ENCODE measurements around the gene KHDC4. TPM values are rescaled to one million over a fixed set of nuclear protein-coding genes. Genes with fewer than 3 reads are reported as not detected.

Gene KHDC4
- total RNA-seq, 3 donors from 2014 or later (not counting 1 experiment from before 2014, with no cell fraction given), result 61.9 to 101 (median 85.9) TPM

GRCh38 chr1:155969377-155969791 is 35.2 kb upstream of the KHDC4 start:
- ATAC-seq, result no peak
- DNase-seq, result peak in 1 of 2 donors; percentile 22
- Mint-ChIP-seq H3K36me3 (no peaks in the 10 kb centered on the region), H3K9me3 (no peaks in the 10 kb centered on the region), H3K4me1 (peaks cover 81 to 86% of the 10 kb centered on the region in 2 donors), H3K4me3 (peak overlapping the region; percentile 73), H3K27me3 (ENCODE audit: low read depth in 2 of 2) (no peaks in the 10 kb centered on the region), H3K27ac (peak overlapping the region; percentile 89 to 90)
- Histone ChIP-seq H3K36me3 (ENCODE audit: control insufficient read depth, insufficient read depth, low read length) (peaks cover 51% of the 10 kb centered on the region), H3K4me3 (ENCODE audit: low read length) (no peak overlapping the region), H3K4me1 (ENCODE audit: control insufficient read depth, insufficient read depth, low read length) (peaks cover 93% of the 10 kb centered on the region), H3K9me3 (ENCODE audit: control insufficient read depth, insufficient read depth, low read length) (no peaks in the 10 kb centered on the region), H3K27ac (ENCODE audit: low read length) (peak overlapping the region; percentile 24), H3K27me3 (ENCODE audit: control insufficient read depth, insufficient read depth, low read length) (no peaks in the 10 kb centered on the region)
- TF ChIP-seq CTCF (IDR thresholded peaks at IDR 0.05), result no peak
- 88% methylated on average over 6 of the region's 9 CpGs for WGBS (ENCODE audit: insufficient coverage)
- intact Hi-C loops (cut with micrococcal nuclease), result no loop called here

- peak in 1 of 2 donors; percentile 3 for DNase-seq
These were observed 34.5 kb upstream of the KHDC4 start for GRCh38 chr1:155968670-155969069.

GRCh38 chr1:155968051-155968400 is 33.8 kb upstream of the KHDC4 start:
- no peak for TF ChIP-seq CTCF (IDR thresholded peaks at IDR 0.05)
- no peak for ATAC-seq
- peak in 1 of 2 donors; percentile 4 for DNase-seq
- Mint-ChIP-seq H3K36me3 (no peaks in the 10 kb centered on the region), H3K9me3 (no peaks in the 10 kb centered on the region), H3K4me3 (peak overlapping the region; percentile 69), H3K4me1 (peaks cover 68 to 72% of the 10 kb centered on the region in 2 donors), H3K27ac (peak overlapping the region; percentile 89 to 90), H3K27me3 (ENCODE audit: low read depth in 2 of 2) (no peaks in the 10 kb centered on the region)
- peak overlapping the region; percentile 55 for H3K27ac ChIP-seq (ENCODE audit: low read length)
- intact Hi-C loops (cut with micrococcal nuclease), result no loop called here
- H3K36me3 ChIP-seq (ENCODE audit: control insufficient read depth, insufficient read depth, low read length), result peaks cover 58% of the 10 kb centered on the region
- H3K9me3 ChIP-seq (ENCODE audit: control insufficient read depth, insufficient read depth, low read length), result no peaks in the 10 kb centered on the region
- peaks cover 82% of the 10 kb centered on the region for H3K4me1 ChIP-seq (ENCODE audit: control insufficient read depth, insufficient read depth, low read length)
- 72% methylated on average over 3 of the region's 7 CpGs for WGBS (ENCODE audit: insufficient coverage)
- no peak overlapping the region for H3K4me3 ChIP-seq (ENCODE audit: low read length)
- H3K27me3 ChIP-seq (ENCODE audit: control insufficient read depth, insufficient read depth, low read length), result no peaks in the 10 kb centered on the region

More at GRCh38 chr1:155968670-155969069, 34.5 kb upstream of the KHDC4 start:
- no peaks in the 10 kb centered on the region for H3K27me3 Mint-ChIP-seq (ENCODE audit: low read depth in 2 of 2)
- peak overlapping the region; percentile 89 to 90 for H3K27ac Mint-ChIP-seq
- H3K4me3 Mint-ChIP-seq, result peak overlapping the region; percentile 56
- Histone ChIP-seq H3K9me3 (ENCODE audit: control insufficient read depth, insufficient read depth, low read length) (no peaks in the 10 kb centered on the region), H3K27me3 (ENCODE audit: control insufficient read depth, insufficient read depth, low read length) (no peaks in the 10 kb centered on the region), H3K4me3 (ENCODE audit: low read length) (no peak overlapping the region), H3K27ac (ENCODE audit: low read length) (peak overlapping the region; percentile 55), H3K36me3 (ENCODE audit: control insufficient read depth, insufficient read depth, low read length) (peaks cover 54% of the 10 kb centered on the region), H3K4me1 (ENCODE audit: control insufficient read depth, insufficient read depth, low read length) (peaks cover 86% of the 10 kb centered on the region)
- no peaks in the 10 kb centered on the region for H3K9me3 Mint-ChIP-seq
- intact Hi-C loops (cut with micrococcal nuclease), result no loop called here
- TF ChIP-seq CTCF (IDR thresholded peaks at IDR 0.05), result no peak
- peaks cover 74 to 79% of the 10 kb centered on the region in 2 donors for H3K4me1 Mint-ChIP-seq
- ATAC-seq, result no peak
- WGBS (ENCODE audit: insufficient coverage), result 87% methylated on average over 3 of the region's 3 CpGs
- H3K36me3 Mint-ChIP-seq, result no peaks in the 10 kb centered on the region
